ENCODE data around the gene CREBBP. TPM values are rescaled to one million over a fixed set of nuclear protein-coding genes. Genes with fewer than 3 reads are reported as not detected.
A peak's percentile ranks its signal among the peaks of the same experiment; 100 is the strongest.

CREBBP gene
- total RNA-seq, 1 donor = 28.2 TPM

- no peak overlapping the region for H2AFZ ChIP-seq (ENCODE audit: low read length)
- no peak overlapping the region for H3K4me2 ChIP-seq (ENCODE audit: insufficient read depth, low read length)
- peaks cover 8% of the 10 kb centered on the region for H3K36me3 ChIP-seq (ENCODE audit: insufficient read depth, low read length)
- peaks cover 93% of the 10 kb centered on the region for H3K79me2 ChIP-seq (ENCODE audit: insufficient read depth, low read length)
- H3K4me1 ChIP-seq (ENCODE audit: insufficient read depth, low read length) = peaks cover 14% of the 10 kb centered on the region
- no peak for TF ChIP-seq CTCF (IDR thresholded peaks at IDR 0.05; ENCODE audit: extremely low read depth, low read depth, low read length)
- no peaks in the 10 kb centered on the region for H3K27me3 ChIP-seq (ENCODE audit: insufficient read depth, low read length)
- peaks cover 73% of the 10 kb centered on the region for H4K20me1 ChIP-seq (ENCODE audit: insufficient read depth, low read length)
- no peaks in the 10 kb centered on the region for H3K9me3 ChIP-seq (ENCODE audit: low read depth, low read length)
- DNase-seq (ENCODE audit: insufficient read length, low spot score, missing footprints) = no peak
- H3K27ac ChIP-seq (ENCODE audit: low read depth, low read length) = no peak overlapping the region
- no peak overlapping the region for H3K4me3 ChIP-seq (ENCODE audit: insufficient read depth, low read length)
These were observed 37.5 kb downstream of the CREBBP start for GRCh38 chr16:3842994-3843393.

- H3K4me2 ChIP-seq (ENCODE audit: insufficient read depth, low read length) = no peak overlapping the region
- DNase-seq (ENCODE audit: insufficient read length, low spot score, missing footprints) = no peak
- no peak overlapping the region for H3K27ac ChIP-seq (ENCODE audit: low read depth, low read length)
- H4K20me1 ChIP-seq (ENCODE audit: insufficient read depth, low read length) = peaks cover 71% of the 10 kb centered on the region
- no peaks in the 10 kb centered on the region for H3K9me3 ChIP-seq (ENCODE audit: low read depth, low read length)
- H3K79me2 ChIP-seq (ENCODE audit: insufficient read depth, low read length) = peaks cover 91% of the 10 kb centered on the region
- H3K36me3 ChIP-seq (ENCODE audit: insufficient read depth, low read length) = peaks cover 5% of the 10 kb centered on the region
- TF ChIP-seq CTCF (IDR thresholded peaks at IDR 0.05; ENCODE audit: extremely low read depth, low read depth, low read length) = no peak
- H3K4me1 ChIP-seq (ENCODE audit: insufficient read depth, low read length) = peaks cover 16% of the 10 kb centered on the region
- H3K27me3 ChIP-seq (ENCODE audit: insufficient read depth, low read length) = no peaks in the 10 kb centered on the region
- H2AFZ ChIP-seq (ENCODE audit: low read length) = no peak overlapping the region
- H3K4me3 ChIP-seq (ENCODE audit: insufficient read depth, low read length) = no peak overlapping the region
These were observed 38.6 kb downstream of the CREBBP start for GRCh38 chr16:3841729-3842508.

DNA sequence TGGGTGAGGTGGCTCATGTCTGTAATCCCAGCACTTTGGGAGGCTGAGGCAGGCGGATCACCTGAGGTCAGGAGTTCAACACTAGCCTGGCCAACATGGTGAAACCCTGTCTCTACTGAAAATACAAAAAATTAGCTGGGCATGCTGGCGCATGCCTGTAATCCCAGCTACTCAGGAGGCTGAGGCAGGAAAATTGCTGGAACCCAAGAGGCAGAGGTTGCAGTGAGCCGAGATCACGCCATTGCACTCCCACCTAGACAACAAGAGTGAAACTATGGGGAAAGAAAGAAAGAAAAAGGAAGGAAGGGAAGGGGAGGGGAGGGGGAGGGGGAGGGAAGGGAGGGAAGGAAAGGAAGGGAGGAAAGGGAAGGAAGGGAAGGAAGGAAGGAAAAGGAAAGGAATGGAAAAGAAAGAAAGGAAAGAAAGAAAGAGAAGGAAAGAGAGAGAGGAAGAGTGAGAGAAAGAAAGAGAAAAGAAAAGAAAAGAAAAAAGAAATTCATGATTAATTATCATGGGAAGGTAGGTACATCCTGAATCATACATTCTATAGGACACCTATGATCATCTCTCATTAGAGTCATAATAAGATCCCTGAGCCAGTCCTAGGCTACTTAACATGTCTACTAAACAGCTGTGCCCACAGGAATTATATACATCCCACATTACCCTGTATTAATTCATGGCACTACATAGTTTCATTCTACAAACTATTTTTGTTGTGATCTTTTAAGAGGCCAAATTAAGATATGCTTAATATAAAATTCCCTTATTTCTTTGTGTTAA is 40.9 kb downstream of the CREBBP start:
- Histone ChIP-seq H3K79me2 (ENCODE audit: insufficient read depth, low read length) (peaks cover 90% of the 10 kb centered on the region), H3K27me3 (ENCODE audit: insufficient read depth, low read length) (no peaks in the 10 kb centered on the region), H3K4me2 (ENCODE audit: insufficient read depth, low read length) (peak overlapping the region; percentile 53), H3K36me3 (ENCODE audit: insufficient read depth, low read length) (peaks cover under 1% of the 10 kb centered on the region), H3K4me1 (ENCODE audit: insufficient read depth, low read length) (peaks cover 16% of the 10 kb centered on the region), H3K9me3 (ENCODE audit: low read depth, low read length) (no peaks in the 10 kb centered on the region), H3K4me3 (ENCODE audit: insufficient read depth, low read length) (no peak overlapping the region), H3K27ac (ENCODE audit: low read depth, low read length) (no peak overlapping the region), H2AFZ (ENCODE audit: low read length) (no peak overlapping the region), H4K20me1 (ENCODE audit: insufficient read depth, low read length) (peaks cover 64% of the 10 kb centered on the region)
- TF ChIP-seq CTCF (IDR thresholded peaks at IDR 0.05; ENCODE audit: extremely low read depth, low read depth, low read length) = no peak
- no peak for DNase-seq (ENCODE audit: insufficient read length, low spot score, missing footprints)

Measured in osteoblast (primary cell).